ENCODE data around the gene CCDC90B.

- TF ChIP-seq, protein P1, sequence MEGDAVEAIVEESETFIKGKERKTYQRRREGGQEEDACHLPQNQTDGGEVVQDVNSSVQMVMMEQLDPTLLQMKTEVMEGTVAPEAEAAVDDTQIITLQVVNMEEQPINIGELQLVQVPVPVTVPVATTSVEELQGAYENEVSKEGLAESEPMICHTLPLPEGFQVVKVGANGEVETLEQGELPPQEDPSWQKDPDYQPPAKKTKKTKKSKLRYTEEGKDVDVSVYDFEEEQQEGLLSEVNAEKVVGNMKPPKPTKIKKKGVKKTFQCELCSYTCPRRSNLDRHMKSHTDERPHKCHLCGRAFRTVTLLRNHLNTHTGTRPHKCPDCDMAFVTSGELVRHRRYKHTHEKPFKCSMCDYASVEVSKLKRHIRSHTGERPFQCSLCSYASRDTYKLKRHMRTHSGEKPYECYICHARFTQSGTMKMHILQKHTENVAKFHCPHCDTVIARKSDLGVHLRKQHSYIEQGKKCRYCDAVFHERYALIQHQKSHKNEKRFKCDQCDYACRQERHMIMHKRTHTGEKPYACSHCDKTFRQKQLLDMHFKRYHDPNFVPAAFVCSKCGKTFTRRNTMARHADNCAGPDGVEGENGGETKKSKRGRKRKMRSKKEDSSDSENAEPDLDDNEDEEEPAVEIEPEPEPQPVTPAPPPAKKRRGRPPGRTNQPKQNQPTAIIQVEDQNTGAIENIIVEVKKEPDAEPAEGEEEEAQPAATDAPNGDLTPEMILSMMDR (conservative IDR thresholded peaks at IDR 0.05 in 1 of 2, IDR thresholded peaks at IDR 0.05 in 1 of 2; ENCODE audit: low read depth in 1 of 2, low read length in 2 of 2), result no peak
- no peak for TF ChIP-seq EZH2 (IDR thresholded peaks at IDR 0.05; ENCODE audit: low read length, missing control alignments)
Observed at GRCh38 chr11:83287631-83288030, 1.5 kb upstream of the CCDC90B start.
